K562 (cell line): ENCODE data around the gene TAGLN3. TPM values are rescaled to one million over a fixed set of nuclear protein-coding genes. Genes with fewer than 3 reads are reported as not detected.

Source experiments
- ATAC-seq: fragments of 200-7000 bp; cut with Tn5 transposase; 3 replicates; pipeline ENCODE4 v1.9.1; 2020; ENCODE audit warnings: moderate library complexity
- BruUV-seq: library from RNA; stranded (reverse); fragments of 400-500 nt; replicated peaks from 2 replicates; lab custom pipeline; 2021; lab: Mats Ljungman, UMichigan
- CTCF ChIA-PET: fragments of 300-600 bp; formaldehyde crosslinking; extraction: SDS; loops from one replicate; lab custom pipeline; 2021; ENCODE audit warnings: low intra/inter-chr PET ratio; lab: Yijun Ruan, JAX
- POLR2A ChIA-PET: fragments of 300-600, 350-650 bp; sonication (Branson Sonifier 250); formaldehyde crosslinking; extraction: SDS; loops from one replicate; lab custom pipeline; 2021; ENCODE audit warnings: antibody characterized with exemption, inconsistent platforms; lab: Yijun Ruan, JAX
- DNase-seq, 4 experiments: peaks; one replicate each; pipeline versions ENCODE4 v3.0.0 to v3.0.0-alpha.2; 2011 to 2018; ENCODE audit warnings: low spot score in 3 of 4, mixed read lengths in 3 of 4; ENCODE audit errors: extremely low read depth in 1 of 4
- FAIRE-seq: peaks from 2 replicates; lab custom pipeline; 2011; peaks lifted over from hg19 to GRCh38; lab: Jason Lieb, UNC
- H2AFZ ChIP-seq: 2 replicates; pipeline ENCODE4 v1.6.0; 2011; ENCODE audit warnings: low read depth, low read length, control low read depth, inconsistent platforms
- H3K27ac ChIP-seq: fragments of 200-600 bp; 3 replicates; pipeline ENCODE4 v1.8.0; 2011; ENCODE audit warnings: low read depth, mild to moderate bottlenecking, control low read depth, inconsistent platforms, low read length, moderate library complexity, mixed read lengths; ENCODE audit errors: extremely low read depth
- H3K27me3 ChIP-seq, 2 experiments: fragments of 300-600 bp in 1 of 2; 2 replicates in 1 of 2; 3 replicates in 1 of 2; pipeline versions ENCODE4 v1.6.0 to v1.8.0; 2011; ENCODE audit warnings: inconsistent platforms in 2 of 2, low read length in 2 of 2, mild to moderate bottlenecking in 1 of 2, mixed read lengths in 1 of 2, moderate library complexity in 1 of 2; ENCODE audit not compliant: control insufficient read depth in 2 of 2, insufficient read depth in 2 of 2
- H3K36me3 ChIP-seq: fragments of 300-600 bp; 3 replicates; pipeline ENCODE4 v1.8.0; 2011; ENCODE audit warnings: mild to moderate bottlenecking, low read length, inconsistent platforms; ENCODE audit not compliant: control insufficient read depth, insufficient read depth
- H3K4me1 ChIP-seq, 2 experiments: fragments of 200-600 bp in 1 of 2; replicated peaks in 1 of 2; 2 replicates in 1 of 2; 3 replicates in 1 of 2; pipeline versions ENCODE4 v1.5.1 to v1.8.0; 2011; ENCODE audit warnings: inconsistent platforms in 2 of 2, low read length in 2 of 2, mild to moderate bottlenecking in 1 of 2, mixed read lengths in 1 of 2, moderate library complexity in 1 of 2; ENCODE audit not compliant: control insufficient read depth in 2 of 2, insufficient read depth in 2 of 2
- H3K4me2 ChIP-seq: 2 replicates; pipeline ENCODE4 v1.6.1; 2011; ENCODE audit warnings: low read length, control low read depth, inconsistent platforms, mixed read lengths; ENCODE audit not compliant: insufficient read depth
- H3K4me3 ChIP-seq: fragments of 200-600 bp; sonication (generic), shearing (Covaris generic); 2 replicates; pipeline ENCODE4 v1.5.1; 2016; ENCODE audit warnings: control low read depth, inconsistent platforms
- H3K79me2 ChIP-seq: fragments of 200-600 bp; 3 replicates; pipeline ENCODE4 v1.8.0; 2011; ENCODE audit warnings: low read length, inconsistent platforms; ENCODE audit not compliant: control insufficient read depth, insufficient read depth
- H3K9ac ChIP-seq, 2 experiments: 2 replicates each; pipeline versions ENCODE4 v1.6.0 to v1.6.1; 2011; ENCODE audit warnings: low read depth in 2 of 2, low read length in 2 of 2, control low read depth in 1 of 2, inconsistent platforms in 1 of 2, mild to moderate bottlenecking in 1 of 2, mixed read lengths in 1 of 2; ENCODE audit not compliant: insufficient read depth in 1 of 2
- H3K9me1 ChIP-seq: one replicate; pipeline ENCODE4 v1.6.0; 2011; ENCODE audit warnings: inconsistent platforms, mild to moderate bottlenecking, low read length, moderate library complexity; ENCODE audit not compliant: control insufficient read depth, insufficient read depth
- H3K9me3 ChIP-seq: replicated peaks from 2 replicates; pipeline ENCODE4 v1.5.1; 2011; ENCODE audit warnings: low read depth, low read length, inconsistent platforms; ENCODE audit not compliant: control insufficient read depth, insufficient read depth
- H4K20me1 ChIP-seq: replicated peaks from 2 replicates; pipeline ENCODE4 v1.6.1; 2011; ENCODE audit warnings: low read length, inconsistent platforms, mixed read lengths; ENCODE audit not compliant: control insufficient read depth, insufficient read depth
- DACH1 ChIP-seq: fragments of 450-650 bp; IDR thresholded peaks from 2 replicates; pipeline ENCODE4 v1.6.1; 2018; ENCODE audit not compliant: partially characterized antibody
- EHMT2 ChIP-seq: fragments of 450-650 bp; IDR thresholded peaks from 2 replicates; pipeline ENCODE4 v1.6.1; 2018; ENCODE audit warnings: antibody characterized with exemption
- MCM3 ChIP-seq: fragments of 450-650 bp; IDR thresholded peaks from 2 replicates; pipeline ENCODE4 v1.6.1; 2016
- MIER1 ChIP-seq: fragments of 450-650 bp; IDR thresholded peaks from 2 replicates; pipeline ENCODE4 v1.6.1; 2016; ENCODE audit warnings: antibody characterized with exemption, mild to moderate bottlenecking, low read depth
- RAD21 ChIP-seq, 2 experiments: fragments of 250-450 bp in 1 of 2; fragments of 450-650 bp in 1 of 2; sonication (Bioruptor Pico) in 1 of 2; formaldehyde crosslinking in 1 of 2; IDR thresholded peaks in 1 of 2; conservative IDR thresholded peaks in 1 of 2; 2 replicates each; pipeline versions ENCODE4 v1.4.0 to v1.8.0; 2020 to 2022; ENCODE audit warnings: mild to moderate bottlenecking in 2 of 2, moderate library complexity in 1 of 2
- RBM25 ChIP-seq: fragments of 200-400 bp; formaldehyde crosslinking; IDR thresholded peaks from 2 replicates; pipeline ENCODE4 v1.6.1; 2018; ENCODE audit warnings: low read length, low read depth, moderate library complexity; ENCODE audit not compliant: severe bottlenecking
- SIN3A ChIP-seq, 2 experiments: fragments of 150-350 bp in 1 of 2; IDR thresholded peaks; 2 replicates each; pipeline ENCODE4 v1.6.1; 2011 to 2016; ENCODE audit warnings: borderline replicate concordance in 2 of 2, low read depth in 2 of 2, low read length in 2 of 2, mild to moderate bottlenecking in 2 of 2, moderate library complexity in 2 of 2; ENCODE audit not compliant: control insufficient read depth in 1 of 2
- SLC30A9 ChIP-seq: fragments of 250-450 bp; sonication (Bioruptor Pico); IDR thresholded peaks from 2 replicates; pipeline ENCODE4 v1.8.0; 2022; ENCODE audit warnings: mild to moderate bottlenecking, moderate library complexity
- SP1 ChIP-seq: sonication (generic); formaldehyde crosslinking; IDR thresholded peaks from 2 replicates; pipeline ENCODE4 v1.8.1; 2022; ENCODE audit warnings: mild to moderate bottlenecking, missing genetic modification reagents
- SPI1 ChIP-seq: IDR thresholded peaks from 2 replicates; pipeline ENCODE4 v1.6.1; 2011; ENCODE audit warnings: low read depth, low read length, control low read depth, borderline replicate concordance
- ZNF212 ChIP-seq: fragments of 450-650 bp; formaldehyde crosslinking; IDR thresholded peaks from 2 replicates; pipeline ENCODE4 v1.4.0; 2020; ENCODE audit warnings: mild to moderate bottlenecking
- ZNF384 ChIP-seq: IDR thresholded peaks from 2 replicates; pipeline ENCODE4 v1.6.1; 2012; ENCODE audit warnings: low read depth, low read length, improper control_type of control experiment
- WGBS: fragments of 100-300 bp; shearing (Covaris generic); methylation state at CpG from one replicate; pipeline ENCODE4 v1.1.6; 2016; ENCODE audit warnings: low coverage, mixed read lengths; ENCODE audit not compliant: insufficient coverage; ENCODE audit errors: missing lambda C conversion rate; 5-methylcytosine and 5-hydroxymethylcytosine counted together
- in situ Hi-C: fragments of 300-500 bp; cut with MboI; formaldehyde crosslinking; loops from 4 replicates; pipeline ENCODE4 v1.15.0; 2018; ENCODE audit warnings: inconsistent platforms, mixed read lengths
- intact Hi-C: fragments of 100-400 bp; cut with micrococcal nuclease; formaldehyde crosslinking; loops from 2 replicates; pipeline ENCODE4 v1.14.2; 2022
- polyA plus RNA-seq, 8 experiments: library from polyadenylated mRNA; depleted of rRNA in 4 of 8; stranded (reverse) in 5 of 8; unstranded in 3 of 8; fragments of >200 nt; fragmentation: Nextera tagmentation in 2 of 8; fragmentation: Illumina TruSeq in 1 of 8; extraction: Ambion mirVana in 2 of 8; extraction: Trizol in 1 of 8; gene quantifications; 2 replicates each; pipeline versions ENCODE4 v1.2.1 to v1.2.3, GENCODE V29; 2011 to 2014; ENCODE audit warnings: inconsistent platforms in 1 of 8, missing spikeins in 1 of 8
- total RNA-seq, 7 experiments: library from RNA; depleted of rRNA in 6 of 7; stranded (reverse); fragments of >200 nt in 6 of 7; fragmentation: Illumina TruSeq in 2 of 7; extraction: Trizol in 2 of 7; gene quantifications; 2 replicates each; pipeline versions ENCODE4 v1.2.1 to v1.2.3, GENCODE V29; 2011 to 2021; ENCODE audit warnings: low replicate concordance in 1 of 7
- TF ChIP-seq, protein P1 (sequence below): fragments of 450-650 bp; IDR thresholded peaks from 2 replicates; pipeline ENCODE4 v1.6.1; 2017; ENCODE audit warnings: antibody characterized with exemption
- TF ChIP-seq, protein P2 (sequence below), 2 experiments: IDR thresholded peaks in 1 of 2; conservative IDR thresholded peaks in 1 of 2; 2 replicates each; pipeline ENCODE4 v1.6.1; 2016; ENCODE audit warnings: low read depth in 2 of 2, mild to moderate bottlenecking in 1 of 2, missing compliant biosample characterization in 1 of 2, missing genetic modification characterization in 1 of 2, moderate library complexity in 1 of 2

Gene TAGLN3
- total and polyA plus RNA-seq, 9 of the 15 experiments (the other 6 are each of a cell fraction or from before 2014, with no cell fraction given) = 0.06 TPM; not detected in 7

DNA sequence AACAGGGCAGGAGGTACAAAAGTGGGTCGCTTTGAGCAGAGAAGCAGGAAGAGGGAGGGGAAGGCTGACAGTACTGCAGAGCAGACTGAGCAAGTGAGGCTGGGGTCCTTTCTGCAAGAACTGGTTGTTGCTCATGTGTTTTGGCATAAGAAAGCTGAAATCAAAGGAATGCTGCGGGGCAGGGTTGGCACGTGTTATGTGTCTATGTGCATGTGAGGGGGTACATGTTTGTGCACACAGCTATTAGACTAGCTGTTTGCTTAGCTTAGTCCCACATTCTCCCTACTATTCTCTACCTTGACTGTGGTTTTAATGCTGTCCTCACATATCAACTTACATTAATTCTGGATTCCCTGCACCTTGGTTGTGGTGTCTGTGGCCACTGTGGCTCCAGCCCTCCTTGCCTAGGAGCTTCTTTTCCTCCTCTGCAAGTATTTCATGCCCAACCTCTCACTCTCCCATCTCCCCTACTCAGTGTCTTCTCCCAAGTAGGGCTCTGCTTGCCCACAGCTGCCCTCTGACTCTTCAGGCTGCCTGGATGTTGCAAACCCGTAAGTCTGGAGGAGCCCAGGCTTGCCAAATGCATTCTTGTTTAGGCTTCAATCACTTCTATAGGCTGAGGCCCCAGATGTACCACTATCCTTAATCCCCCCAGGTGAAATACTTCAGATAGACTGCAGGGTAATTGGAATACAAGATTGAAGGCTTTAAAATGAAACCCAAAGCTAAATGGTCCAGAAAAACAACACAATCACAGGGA, 4.8 kb downstream of the TAGLN3 start:
- Histone ChIP-seq H3K9me1 (no peaks in the 10 kb centered on the region), H3K36me3 (no peaks in the 10 kb centered on the region), H3K9ac (no peak overlapping the region), H4K20me1 (no peaks in the 10 kb centered on the region), H3K79me2 (no peaks in the 10 kb centered on the region), H3K27ac (no peak overlapping the region), H3K9me3 (no peaks in the 10 kb centered on the region), H3K27me3 (peaks cover 0 to 12% of the 10 kb centered on the region in 2 experiments; a peak in 3 of 5 replicates), H2AFZ (no peak overlapping the region), H3K4me1 (no peaks in the 10 kb centered on the region; a peak in 1 of 5 replicates), H3K4me2 (no peak overlapping the region), H3K4me3 (no peak overlapping the region)
- no peak for ATAC-seq
- ChIA-PET CTCF (no interaction called here), POLR2A (interaction anchor here (0.5 to 1.4 kb wide), 3 partner anchors 9 to 227 kb away, joined by 3 read pairs; no protein-coding TSS in a partner anchor)
- no peak for FAIRE-seq
- WGBS = 0% methylated on average over 4 of the region's 4 CpGs
- BruUV-seq = no TSS peak
- intact Hi-C loops = no loop called here
- in situ Hi-C loops = no loop called here
- no peak for DNase-seq
- TF ChIP-seq SPI1 (no peak), SP1 (CRISPR knock-in tag) (no peak), ZNF212 (CRISPR knock-in tag) (no peak), SLC30A9 (CRISPR knock-in tag) (no peak), MCM3 (no peak), ZNF384 (no peak), RBM25 (no peak), MIER1 (no peak), SIN3A (IDR thresholded peaks at IDR 0.05; ENCODE audit: borderline replicate concordance in 2 of 2, control insufficient read depth in 1 of 2, low read depth in 2 of 2, low read length in 2 of 2) (no peak), DACH1 (no peak), RAD21 (CRISPR knock-in tag; conservative IDR thresholded peaks at IDR 0.05 in 1 of 2, IDR thresholded peaks at IDR 0.05 in 1 of 2) (no peak), EHMT2 (no peak)
- TF ChIP-seq, protein P1, sequence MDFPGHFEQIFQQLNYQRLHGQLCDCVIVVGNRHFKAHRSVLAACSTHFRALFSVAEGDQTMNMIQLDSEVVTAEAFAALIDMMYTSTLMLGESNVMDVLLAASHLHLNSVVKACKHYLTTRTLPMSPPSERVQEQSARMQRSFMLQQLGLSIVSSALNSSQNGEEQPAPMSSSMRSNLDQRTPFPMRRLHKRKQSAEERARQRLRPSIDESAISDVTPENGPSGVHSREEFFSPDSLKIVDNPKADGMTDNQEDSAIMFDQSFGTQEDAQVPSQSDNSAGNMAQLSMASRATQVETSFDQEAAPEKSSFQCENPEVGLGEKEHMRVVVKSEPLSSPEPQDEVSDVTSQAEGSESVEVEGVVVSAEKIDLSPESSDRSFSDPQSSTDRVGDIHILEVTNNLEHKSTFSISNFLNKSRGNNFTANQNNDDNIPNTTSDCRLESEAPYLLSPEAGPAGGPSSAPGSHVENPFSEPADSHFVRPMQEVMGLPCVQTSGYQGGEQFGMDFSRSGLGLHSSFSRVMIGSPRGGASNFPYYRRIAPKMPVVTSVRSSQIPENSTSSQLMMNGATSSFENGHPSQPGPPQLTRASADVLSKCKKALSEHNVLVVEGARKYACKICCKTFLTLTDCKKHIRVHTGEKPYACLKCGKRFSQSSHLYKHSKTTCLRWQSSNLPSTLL = no peak
- TF ChIP-seq, protein P2, sequence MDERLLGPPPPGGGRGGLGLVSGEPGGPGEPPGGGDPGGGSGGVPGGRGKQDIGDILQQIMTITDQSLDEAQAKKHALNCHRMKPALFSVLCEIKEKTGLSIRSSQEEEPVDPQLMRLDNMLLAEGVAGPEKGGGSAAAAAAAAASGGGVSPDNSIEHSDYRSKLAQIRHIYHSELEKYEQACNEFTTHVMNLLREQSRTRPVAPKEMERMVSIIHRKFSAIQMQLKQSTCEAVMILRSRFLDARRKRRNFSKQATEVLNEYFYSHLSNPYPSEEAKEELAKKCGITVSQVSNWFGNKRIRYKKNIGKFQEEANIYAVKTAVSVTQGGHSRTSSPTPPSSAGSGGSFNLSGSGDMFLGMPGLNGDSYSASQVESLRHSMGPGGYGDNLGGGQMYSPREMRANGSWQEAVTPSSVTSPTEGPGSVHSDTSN (CRISPR knock-in tag; IDR thresholded peaks at IDR 0.05; ENCODE audit: low read depth) = no peak
- TF ChIP-seq, protein P2 (tag; conservative IDR thresholded peaks at IDR 0.05; ENCODE audit: low read depth) = no peak
